ENCODE data around the gene HECTD4. TPM values are rescaled to one million over a fixed set of nuclear protein-coding genes. Genes with fewer than 3 reads are reported as not detected.
A peak's percentile ranks its signal among the peaks of the same experiment; 100 is the strongest.

HECTD4 gene
- total RNA-seq, 1 experiment from 2014 or later: 54.5 TPM

DNA sequence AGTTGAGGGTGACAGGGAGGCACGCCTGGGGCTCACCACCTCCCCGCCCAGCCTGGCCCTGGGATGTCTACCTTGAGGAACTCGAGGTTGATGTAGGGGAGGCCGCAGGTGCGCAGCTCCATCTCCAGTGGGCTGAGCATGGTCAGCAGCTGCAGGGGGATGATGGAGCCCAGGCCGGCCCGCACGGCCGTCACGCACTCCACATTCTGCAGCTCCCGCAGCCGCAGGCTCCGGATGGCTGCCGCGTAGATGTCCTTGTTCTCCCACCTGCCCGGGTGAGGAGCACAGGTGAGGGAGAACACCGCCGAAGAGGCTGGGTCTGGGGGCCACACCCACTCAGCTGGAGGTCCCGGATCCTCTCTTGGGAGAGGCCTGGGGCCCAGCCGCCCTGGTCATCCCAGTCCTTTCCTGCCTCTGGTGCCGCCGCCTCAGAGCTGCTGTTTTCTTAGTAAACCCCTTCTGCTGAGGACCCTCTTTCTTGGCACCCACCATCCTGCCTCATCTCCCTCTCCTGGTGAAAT lies 218.7 kb downstream of the HECTD4 start:
- ChIA-PET CTCF (no interaction called here), POLR2A (no interaction called here)
- Mint-ChIP-seq H3K36me3 (ENCODE audit: insufficient read depth, unreplicated experiment) (peaks cover 45% of the 10 kb centered on the region), H3K27me3 (ENCODE audit: insufficient read depth, unreplicated experiment) (no peaks in the 10 kb centered on the region), H3K9me3 (ENCODE audit: unreplicated experiment) (no peaks in the 10 kb centered on the region), H3K4me1 (ENCODE audit: low read depth, unreplicated experiment) (no peaks in the 10 kb centered on the region), H3K27ac (ENCODE audit: unreplicated experiment) (no peak overlapping the region), H3K4me3 (ENCODE audit: unreplicated experiment) (no peak overlapping the region)
- intact Hi-C loops (cut with micrococcal nuclease; ENCODE audit: unreplicated experiment): no loop called here
- no peaks in the 10 kb centered on the region for H3K4me1 ChIP-seq
- TF ChIP-seq CTCF (IDR thresholded peaks at IDR 0.05; ENCODE audit: insufficient read depth in 1 of 2, low read depth in 1 of 2, low read length in 1 of 2, severe bottlenecking in 1 of 2, unreplicated experiment in 1 of 2): no peak
- H3K36me3 ChIP-seq (ENCODE audit: control insufficient read depth, insufficient read depth, low read length): peaks cover 2% of the 10 kb centered on the region; the same call in 1 of the 2 replicates
- no peak overlapping the region for H3K4me3 ChIP-seq (ENCODE audit: low read depth, low read length)
- H3K27me3 ChIP-seq (replicated peaks; ENCODE audit: control insufficient read depth, insufficient read depth, low read length): no peaks in the 10 kb centered on the region
- BruUV-seq (replicated peaks): no TSS peak
- peak in 1 of 2 experiments; percentile 26 for DNase-seq
- H3K9me3 ChIP-seq: no peaks in the 10 kb centered on the region; the same call in 1 of the 2 replicates

DNA sequence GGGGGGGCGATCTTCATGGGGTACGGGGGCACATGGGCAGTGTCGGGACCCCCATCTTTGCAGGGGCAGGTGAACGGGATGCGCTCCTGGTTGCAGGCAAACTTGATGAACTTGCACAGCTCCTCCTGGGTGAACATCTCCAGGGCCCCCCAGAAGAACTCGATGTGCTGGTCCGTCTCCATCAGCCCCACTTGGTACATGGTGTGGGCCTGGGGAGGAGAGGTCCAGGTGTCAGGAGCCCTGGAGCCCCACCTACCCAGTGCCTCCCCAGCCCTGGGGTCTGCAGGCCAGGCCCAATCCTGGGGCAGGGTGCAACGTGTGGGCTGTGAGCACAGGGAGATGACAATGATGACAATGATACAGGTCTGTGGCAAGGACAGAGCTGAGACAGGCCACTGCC lies 219.2 kb downstream of the HECTD4 start:
- H3K36me3 Mint-ChIP-seq (ENCODE audit: insufficient read depth, unreplicated experiment): peaks cover 50% of the 10 kb centered on the region
- H3K4me1 Mint-ChIP-seq (ENCODE audit: low read depth, unreplicated experiment): no peaks in the 10 kb centered on the region
- H3K27ac Mint-ChIP-seq (ENCODE audit: unreplicated experiment): no peak overlapping the region
- ChIA-PET POLR2A (no interaction called here), CTCF (interaction anchor here (1.0 kb wide), 1 partner anchor 35 kb away, joined by 4 read pairs; no protein-coding TSS in a partner anchor)
- peaks cover 4% of the 10 kb centered on the region for H3K9me3 Mint-ChIP-seq (ENCODE audit: unreplicated experiment)
- no peaks in the 10 kb centered on the region for H3K27me3 Mint-ChIP-seq (ENCODE audit: insufficient read depth, unreplicated experiment)
- H3K4me3 Mint-ChIP-seq (ENCODE audit: unreplicated experiment): no peak overlapping the region
- Histone ChIP-seq H3K27me3 (replicated peaks; ENCODE audit: control insufficient read depth, insufficient read depth, low read length) (no peaks in the 10 kb centered on the region), H3K4me1 (no peaks in the 10 kb centered on the region), H3K4me3 (ENCODE audit: low read depth, low read length) (no peak overlapping the region), H3K36me3 (ENCODE audit: control insufficient read depth, insufficient read depth, low read length) (peaks cover 2% of the 10 kb centered on the region; the same call in 1 of the 2 replicates), H3K9me3 (no peaks in the 10 kb centered on the region; the same call in 1 of the 2 replicates)
- no TSS peak for BruUV-seq (replicated peaks)
- intact Hi-C loops (cut with micrococcal nuclease; ENCODE audit: unreplicated experiment): no loop called here
- peak in 1 of 2 experiments; percentile 26 for DNase-seq
- TF ChIP-seq CTCF (IDR thresholded peaks at IDR 0.05; ENCODE audit: insufficient read depth in 1 of 2, low read depth in 1 of 2, low read length in 1 of 2, severe bottlenecking in 1 of 2, unreplicated experiment in 1 of 2): no peak

DNA sequence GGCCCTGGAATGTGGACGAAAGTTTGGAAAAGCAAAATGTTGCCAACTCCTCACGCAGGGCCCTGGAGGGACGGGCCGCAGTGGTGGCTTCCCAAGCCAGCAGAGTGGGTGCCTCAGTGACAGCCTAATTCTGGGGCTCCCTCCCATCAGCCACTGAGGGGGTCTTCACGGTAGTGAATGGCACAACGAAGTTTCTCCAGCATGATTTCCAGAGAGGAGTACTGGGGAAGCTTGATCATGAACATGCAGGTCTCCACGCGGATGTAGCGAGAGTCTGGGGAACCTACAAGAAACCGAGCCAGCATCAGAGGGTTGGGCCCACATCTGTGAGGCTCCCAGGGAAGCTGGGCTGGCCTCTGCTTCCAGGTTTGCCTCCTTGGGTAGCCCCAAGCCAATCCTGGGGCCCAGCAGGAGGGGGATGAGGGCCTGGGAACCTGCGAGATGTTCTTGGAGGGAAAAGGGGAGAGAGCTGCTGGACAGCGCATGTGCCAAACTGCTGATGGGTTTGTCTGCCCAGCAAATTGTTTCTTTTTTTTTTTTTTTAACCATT lies 219.9 kb downstream of the HECTD4 start:
- intact Hi-C loops (cut with micrococcal nuclease; ENCODE audit: unreplicated experiment): no loop called here
- no peaks in the 10 kb centered on the region for H3K27me3 Mint-ChIP-seq (ENCODE audit: insufficient read depth, unreplicated experiment)
- Histone ChIP-seq H3K9me3 (no peaks in the 10 kb centered on the region; the same call in 1 of the 2 replicates), H3K4me3 (ENCODE audit: low read depth, low read length) (no peak overlapping the region), H3K27me3 (replicated peaks; ENCODE audit: control insufficient read depth, insufficient read depth, low read length) (no peaks in the 10 kb centered on the region), H3K36me3 (ENCODE audit: control insufficient read depth, insufficient read depth, low read length) (peaks cover 2% of the 10 kb centered on the region; the same call in 1 of the 2 replicates), H3K4me1 (no peaks in the 10 kb centered on the region)
- BruUV-seq (replicated peaks): no TSS peak
- peaks cover 11% of the 10 kb centered on the region for H3K9me3 Mint-ChIP-seq (ENCODE audit: unreplicated experiment)
- no peak for TF ChIP-seq CTCF (IDR thresholded peaks at IDR 0.05; ENCODE audit: insufficient read depth in 1 of 2, low read depth in 1 of 2, low read length in 1 of 2, severe bottlenecking in 1 of 2, unreplicated experiment in 1 of 2)
- no peak overlapping the region for H3K4me3 Mint-ChIP-seq (ENCODE audit: unreplicated experiment)
- H3K4me1 Mint-ChIP-seq (ENCODE audit: low read depth, unreplicated experiment): no peaks in the 10 kb centered on the region
- H3K36me3 Mint-ChIP-seq (ENCODE audit: insufficient read depth, unreplicated experiment): peaks cover 56% of the 10 kb centered on the region
- DNase-seq: peak in 1 of 2 experiments; percentile 3
- ChIA-PET CTCF (interaction anchor here (1.0 kb wide), 1 partner anchor 36 kb away, joined by 4 read pairs; no protein-coding TSS in a partner anchor), POLR2A (no interaction called here)
- no peak overlapping the region for H3K27ac Mint-ChIP-seq (ENCODE audit: unreplicated experiment)

All from Caco-2 (cell line).